Large intestine (tissue), 3 donors: ENCODE data around the gene ATP2B3. TPM values are rescaled to one million over a fixed set of nuclear protein-coding genes. Genes with fewer than 3 reads are reported as not detected.

ENCODE experiments used
- DNase-seq, 2 donors: peaks; one replicate each; pipeline versions ENCODE4 v3.0.0 to v3.0.0-alpha.2; 2013
- H3K27ac ChIP-seq: one replicate; pipeline ENCODE4 v1.5.1; 2013; ENCODE audit warnings: low read length
- H3K27me3 ChIP-seq: 2 replicates; pipeline ENCODE4 v1.6.1; 2013; ENCODE audit warnings: low read length; ENCODE audit not compliant: control insufficient read depth, insufficient read depth
- H3K36me3 ChIP-seq: 2 replicates; pipeline ENCODE4 v1.6.1; 2013; ENCODE audit warnings: low read length; ENCODE audit not compliant: control insufficient read depth, insufficient read depth
- H3K4me1 ChIP-seq: one replicate; pipeline ENCODE4 v1.6.1; 2013; ENCODE audit warnings: low read length; ENCODE audit not compliant: control insufficient read depth, insufficient read depth
- H3K4me3 ChIP-seq: one replicate; pipeline ENCODE4 v1.5.1; 2013; ENCODE audit warnings: low read length
- H3K9me3 ChIP-seq: one replicate; pipeline ENCODE4 v1.6.1; 2013; ENCODE audit warnings: mild to moderate bottlenecking, low read depth, low read length, moderate library complexity; ENCODE audit not compliant: control insufficient read depth
- WGBS: methylation state at CpG from one replicate; pipeline ENCODE4 v1.1.5; 2013; ENCODE audit warnings: low lambda C conversion rate; ENCODE audit not compliant: insufficient coverage; 5-methylcytosine and 5-hydroxymethylcytosine counted together
- polyA plus RNA-seq: library from polyadenylated mRNA; unstranded; fragments of 120-200 nt; gene quantifications from one replicate; pipeline ENCODE4 v1.2.1, GENCODE V29; 2013

ATP2B3 gene
- polyA plus RNA-seq, 1 donor = 1.6 TPM

DNA sequence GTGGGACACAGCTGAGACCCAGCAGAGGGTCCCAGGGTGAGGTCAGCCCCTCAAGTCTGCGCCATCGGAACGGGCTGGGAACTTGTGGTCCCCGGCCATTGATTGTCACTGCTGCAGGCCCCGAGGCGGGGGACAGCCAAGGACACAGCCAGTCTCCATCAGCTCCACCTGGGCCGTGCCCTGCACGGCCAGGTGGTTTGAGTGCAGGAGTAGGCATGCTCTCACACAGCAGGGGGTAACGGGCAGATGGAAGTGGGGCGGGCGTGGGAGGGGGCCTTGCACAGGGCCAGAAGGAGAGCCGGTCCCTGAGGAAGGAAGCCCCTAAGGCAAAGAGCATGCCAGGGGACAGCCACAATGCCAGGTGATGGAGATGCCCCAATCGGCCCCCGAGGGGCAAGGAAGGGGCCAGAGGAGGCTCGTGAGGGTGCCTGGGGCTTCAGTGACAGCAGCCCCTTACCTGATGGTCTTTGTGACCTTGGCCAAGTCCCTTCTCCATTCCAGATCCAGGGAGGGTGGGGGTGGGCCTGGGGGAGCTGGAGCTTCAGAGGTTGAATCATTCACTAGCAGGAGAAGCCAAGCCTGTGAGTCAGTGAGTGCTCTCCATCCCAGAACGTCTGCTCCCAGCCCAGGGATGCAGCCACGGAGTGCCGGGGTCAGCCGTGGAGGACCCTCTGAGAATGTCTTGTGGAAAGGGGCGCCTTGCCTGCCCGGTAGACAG is 2.3 kb downstream of the ATP2B3 start:
- H3K4me1 ChIP-seq = no peaks in the 10 kb centered on the region
- no peak overlapping the region for H3K27ac ChIP-seq
- no peaks in the 10 kb centered on the region for H3K36me3 ChIP-seq
- no peak overlapping the region for H3K4me3 ChIP-seq
- DNase-seq = no peak
- H3K27me3 ChIP-seq = peaks cover 49% of the 10 kb centered on the region
- WGBS = no CpG with 5 or more reads among the region's 21 CpGs
- H3K9me3 ChIP-seq = no peaks in the 10 kb centered on the region

DNA sequence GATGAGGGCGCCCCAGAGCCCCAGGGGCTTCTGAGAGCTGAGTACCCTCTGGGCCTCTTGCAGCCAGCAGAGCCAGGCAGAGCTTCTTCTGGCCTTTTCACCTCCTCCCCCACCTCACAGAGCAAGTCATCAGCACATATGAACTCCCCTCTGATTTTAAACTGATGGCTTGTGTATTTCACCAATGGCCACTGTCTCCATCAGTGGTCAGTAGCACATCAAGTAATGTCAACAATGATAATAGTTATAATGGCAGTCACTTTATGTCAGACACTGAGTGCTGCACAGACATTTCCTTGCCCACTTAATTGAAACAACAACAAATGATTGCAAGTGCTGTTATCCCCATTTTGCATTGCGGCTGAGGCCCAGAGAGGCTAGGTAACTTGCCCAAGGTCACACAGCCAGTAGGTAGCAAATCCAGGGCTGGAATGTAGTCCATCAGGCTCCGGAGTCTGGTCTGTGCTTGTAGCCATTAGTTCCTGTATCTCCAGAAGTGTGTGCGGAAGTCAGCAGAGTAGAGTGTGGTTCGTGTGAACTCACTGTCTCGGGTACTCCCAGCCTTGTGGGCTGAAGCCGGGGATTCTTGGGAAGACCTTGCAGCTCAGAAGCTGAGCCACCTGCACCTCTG is 3.0 kb downstream of the ATP2B3 start:
- WGBS = no CpG with 5 or more reads among the region's 7 CpGs
- Histone ChIP-seq H3K27me3 (peaks cover 49% of the 10 kb centered on the region), H3K36me3 (no peaks in the 10 kb centered on the region)

GRCh38 chrX:153521034-153521433 is 3.6 kb downstream of the ATP2B3 start:
- Histone ChIP-seq H3K27ac (no peak overlapping the region), H3K9me3 (no peaks in the 10 kb centered on the region), H3K27me3 (peaks cover 46% of the 10 kb centered on the region), H3K4me1 (no peaks in the 10 kb centered on the region), H3K36me3 (no peaks in the 10 kb centered on the region), H3K4me3 (no peak overlapping the region)
- DNase-seq = peak in 1 of 2 donors; percentile 13
- no CpG with 5 or more reads among the region's 9 CpGs for WGBS

More for the DNA sequence above, 3.0 kb downstream of the ATP2B3 start:
- Histone ChIP-seq H3K9me3 (no peaks in the 10 kb centered on the region), H3K4me3 (no peak overlapping the region), H3K4me1 (no peaks in the 10 kb centered on the region), H3K27ac (no peak overlapping the region)
- DNase-seq = no peak

GRCh38 chrX:153522259-153522658 is 4.8 kb downstream of the ATP2B3 start:
- Histone ChIP-seq H3K36me3 (no peaks in the 10 kb centered on the region), H3K4me1 (no peaks in the 10 kb centered on the region), H3K4me3 (no peak overlapping the region), H3K27ac (no peak overlapping the region), H3K9me3 (no peaks in the 10 kb centered on the region), H3K27me3 (peaks cover 33% of the 10 kb centered on the region)
- WGBS = no CpG with 5 or more reads among the region's 12 CpGs
- no peak for DNase-seq

GRCh38 chrX:153523269-153523668 is 5.8 kb downstream of the ATP2B3 start:
- no CpG with 5 or more reads among the region's 7 CpGs for WGBS

DNA sequence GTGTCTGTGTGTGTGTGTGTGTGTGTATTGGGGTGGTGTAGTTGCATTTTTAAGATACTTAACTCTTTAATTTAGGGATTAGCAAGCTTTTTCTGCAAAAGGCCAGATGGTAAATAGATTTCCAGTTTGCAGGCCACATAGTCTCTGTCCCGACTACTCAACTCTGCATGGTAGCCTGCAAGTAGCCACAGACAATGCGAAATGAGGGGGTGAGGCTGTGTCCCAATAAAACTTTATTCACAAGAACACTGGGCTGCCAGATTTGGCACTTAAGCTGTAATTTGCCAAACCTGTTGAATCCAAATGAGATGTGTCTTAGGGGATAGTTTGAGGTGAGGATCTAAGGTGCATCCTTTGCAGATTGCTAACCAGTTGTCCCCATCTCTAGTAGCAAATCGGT is 6.8 kb downstream of the ATP2B3 start:
- H3K36me3 ChIP-seq = no peaks in the 10 kb centered on the region
- WGBS = no CpG with 5 or more reads among the region's 3 CpGs
- H3K4me1 ChIP-seq = no peaks in the 10 kb centered on the region
- H3K27me3 ChIP-seq = peaks cover 21% of the 10 kb centered on the region
- H3K9me3 ChIP-seq = no peaks in the 10 kb centered on the region
- H3K27ac ChIP-seq = no peak overlapping the region
- no peak overlapping the region for H3K4me3 ChIP-seq
- DNase-seq = no peak

More at GRCh38 chrX:153523269-153523668, 5.8 kb downstream of the ATP2B3 start:
- Histone ChIP-seq H3K36me3 (no peaks in the 10 kb centered on the region), H3K27me3 (peaks cover 31% of the 10 kb centered on the region), H3K9me3 (no peaks in the 10 kb centered on the region), H3K27ac (no peak overlapping the region), H3K4me3 (no peak overlapping the region), H3K4me1 (no peaks in the 10 kb centered on the region)
- DNase-seq = no peak

GRCh38 chrX:153525451-153525850 is 8.0 kb downstream of the ATP2B3 start:
- H3K36me3 ChIP-seq = no peaks in the 10 kb centered on the region
- no peaks in the 10 kb centered on the region for H3K4me1 ChIP-seq
- no peaks in the 10 kb centered on the region for H3K9me3 ChIP-seq
- H3K27ac ChIP-seq = no peak overlapping the region
- H3K27me3 ChIP-seq = peaks cover 13% of the 10 kb centered on the region
- no CpG with 5 or more reads among the region's 6 CpGs for WGBS
- H3K4me3 ChIP-seq = no peak overlapping the region
- no peak for DNase-seq

- no peak for DNase-seq
- Histone ChIP-seq H3K27me3 (peaks cover 9% of the 10 kb centered on the region), H3K27ac (no peak overlapping the region), H3K9me3 (no peaks in the 10 kb centered on the region), H3K36me3 (no peaks in the 10 kb centered on the region), H3K4me3 (no peak overlapping the region), H3K4me1 (no peaks in the 10 kb centered on the region)
- no CpG with 5 or more reads among the region's 7 CpGs for WGBS
These were observed 8.6 kb downstream of the ATP2B3 start for GRCh38 chrX:153526042-153526441.

DNA sequence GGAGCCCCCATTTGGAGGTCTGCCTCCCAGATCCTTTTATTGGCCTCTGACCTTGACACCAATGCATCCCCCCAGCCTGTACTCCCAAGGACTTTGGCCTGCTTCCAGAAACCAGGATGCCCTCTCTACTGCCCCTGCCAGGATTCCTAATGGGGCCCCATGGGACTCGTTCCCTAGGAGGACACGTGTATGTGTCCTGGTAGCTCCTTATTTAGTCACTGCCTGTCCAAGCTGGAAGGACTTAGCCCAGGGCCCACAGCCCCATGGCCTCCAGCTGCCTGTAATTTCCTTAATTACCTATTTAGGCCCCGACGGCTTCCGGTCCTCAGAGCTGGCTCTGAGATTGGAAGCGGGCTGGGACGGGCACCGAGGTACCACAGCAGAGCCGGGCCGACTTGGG is 9.4 kb downstream of the ATP2B3 start:
- Histone ChIP-seq H3K4me3 (no peak overlapping the region), H3K9me3 (no peaks in the 10 kb centered on the region), H3K36me3 (no peaks in the 10 kb centered on the region), H3K27ac (no peak overlapping the region), H3K27me3 (peaks cover 2% of the 10 kb centered on the region), H3K4me1 (no peaks in the 10 kb centered on the region)
- no CpG with 5 or more reads among the region's 10 CpGs for WGBS
- DNase-seq = no peak

DNA sequence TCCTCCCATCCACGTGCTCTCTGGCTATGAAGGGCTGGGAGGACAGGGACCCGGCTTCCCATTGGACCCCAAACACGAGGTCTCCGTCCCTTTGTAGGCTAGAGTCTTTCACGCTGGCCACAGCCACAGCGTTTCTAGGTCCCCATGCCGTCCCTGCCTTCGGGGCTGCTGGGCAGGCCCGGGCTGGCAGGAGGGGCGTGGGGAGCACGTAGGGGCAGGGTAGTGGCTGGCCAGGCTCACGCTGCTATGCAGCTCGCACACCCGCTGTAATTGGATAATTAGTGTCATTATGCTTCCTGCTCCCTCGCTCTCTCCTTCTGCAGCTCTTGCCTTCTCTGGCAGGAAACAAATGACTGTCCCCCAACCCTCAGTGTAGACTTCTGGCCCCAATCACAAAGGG is 9.8 kb downstream of the ATP2B3 start:
- Histone ChIP-seq H3K4me1 (no peaks in the 10 kb centered on the region), H3K4me3 (no peak overlapping the region), H3K27ac (no peak overlapping the region), H3K27me3 (no peaks in the 10 kb centered on the region), H3K9me3 (no peaks in the 10 kb centered on the region), H3K36me3 (no peaks in the 10 kb centered on the region)
- DNase-seq = no peak
- WGBS = no CpG with 5 or more reads among the region's 15 CpGs
